ENCODE measurements around the gene DMRTA1. TPM values are rescaled to one million over a fixed set of nuclear protein-coding genes. Genes with fewer than 3 reads are reported as not detected.

The DMRTA1 gene
- total and polyA plus RNA-seq, 2 experiments from 2014 or later = 4.1 to 8.8 TPM

DNA sequence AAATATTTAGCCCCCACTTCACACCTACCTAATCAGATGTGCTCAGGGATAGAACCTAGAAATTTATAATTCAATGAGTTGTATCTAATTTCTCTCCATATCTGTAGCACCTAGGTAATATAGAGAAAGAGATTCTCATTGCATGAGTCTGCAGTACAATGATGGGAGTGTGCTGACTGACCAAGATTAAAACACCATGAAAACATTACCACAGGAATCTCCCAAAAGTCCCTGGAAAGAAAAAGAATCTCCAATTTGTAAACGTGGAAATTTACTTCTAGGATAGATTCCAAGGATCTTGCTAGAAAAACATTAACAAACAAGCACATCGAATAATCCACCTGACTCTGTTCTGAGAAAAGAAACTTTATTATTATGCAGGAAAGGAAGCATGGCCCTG lies 45.0 kb upstream of the DMRTA1 start (continued):
- TF ChIP-seq, protein P1, sequence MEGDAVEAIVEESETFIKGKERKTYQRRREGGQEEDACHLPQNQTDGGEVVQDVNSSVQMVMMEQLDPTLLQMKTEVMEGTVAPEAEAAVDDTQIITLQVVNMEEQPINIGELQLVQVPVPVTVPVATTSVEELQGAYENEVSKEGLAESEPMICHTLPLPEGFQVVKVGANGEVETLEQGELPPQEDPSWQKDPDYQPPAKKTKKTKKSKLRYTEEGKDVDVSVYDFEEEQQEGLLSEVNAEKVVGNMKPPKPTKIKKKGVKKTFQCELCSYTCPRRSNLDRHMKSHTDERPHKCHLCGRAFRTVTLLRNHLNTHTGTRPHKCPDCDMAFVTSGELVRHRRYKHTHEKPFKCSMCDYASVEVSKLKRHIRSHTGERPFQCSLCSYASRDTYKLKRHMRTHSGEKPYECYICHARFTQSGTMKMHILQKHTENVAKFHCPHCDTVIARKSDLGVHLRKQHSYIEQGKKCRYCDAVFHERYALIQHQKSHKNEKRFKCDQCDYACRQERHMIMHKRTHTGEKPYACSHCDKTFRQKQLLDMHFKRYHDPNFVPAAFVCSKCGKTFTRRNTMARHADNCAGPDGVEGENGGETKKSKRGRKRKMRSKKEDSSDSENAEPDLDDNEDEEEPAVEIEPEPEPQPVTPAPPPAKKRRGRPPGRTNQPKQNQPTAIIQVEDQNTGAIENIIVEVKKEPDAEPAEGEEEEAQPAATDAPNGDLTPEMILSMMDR (conservative IDR thresholded peaks at IDR 0.05; ENCODE audit: low read depth in 2 of 2) = no peak
- TF ChIP-seq POLR2AphosphoS5 (IDR thresholded peaks at IDR 0.05; ENCODE audit: low read depth) (no peak), ETS1 (IDR thresholded peaks at IDR 0.05) (no peak), JUNB (IDR thresholded peaks at IDR 0.05; ENCODE audit: unreplicated experiment) (no peak)

GRCh38 chr9:22405869-22406659 lies 40.6 kb upstream of the DMRTA1 start:
- ATAC-seq (no peak), DNase-seq (ENCODE audit: low spot score) (no peak)
- Mint-ChIP-seq H3K4me1 (no peaks in the 10 kb centered on the region), H3K9me3 (no peaks in the 10 kb centered on the region; the same call in 2 of the 3 replicates), H3K27ac (no peak overlapping the region), H3K4me3 (no peak overlapping the region), H3K36me3 (ENCODE audit: low read depth) (no peaks in the 10 kb centered on the region), H3K27me3 (ENCODE audit: insufficient read depth, low read depth, poor library complexity) (peaks cover 2% of the 10 kb centered on the region)
- H3K79me2 ChIP-seq (replicated peaks; ENCODE audit: insufficient read depth) = no peaks in the 10 kb centered on the region
- H3K4me3 ChIP-seq = no peak overlapping the region
- no peak overlapping the region for H3K4me2 ChIP-seq
- no peaks in the 10 kb centered on the region for H4K20me1 ChIP-seq (replicated peaks; ENCODE audit: insufficient read depth)
- H3K27ac ChIP-seq (ENCODE audit: low read depth) = no peak overlapping the region
- no peaks in the 10 kb centered on the region for H3K36me3 ChIP-seq (ENCODE audit: insufficient read depth)
- H2AFZ ChIP-seq = no peak overlapping the region
- no peaks in the 10 kb centered on the region for H3K27me3 ChIP-seq (ENCODE audit: insufficient read depth)
- H3F3A ChIP-seq (replicated peaks; ENCODE audit: low read depth) = no peaks in the 10 kb centered on the region
- H3K9me2 ChIP-seq (ENCODE audit: insufficient read depth) = no peaks in the 10 kb centered on the region
- no peaks in the 10 kb centered on the region for H3K4me1 ChIP-seq (ENCODE audit: insufficient read depth)
- TF ChIP-seq, protein P2, sequence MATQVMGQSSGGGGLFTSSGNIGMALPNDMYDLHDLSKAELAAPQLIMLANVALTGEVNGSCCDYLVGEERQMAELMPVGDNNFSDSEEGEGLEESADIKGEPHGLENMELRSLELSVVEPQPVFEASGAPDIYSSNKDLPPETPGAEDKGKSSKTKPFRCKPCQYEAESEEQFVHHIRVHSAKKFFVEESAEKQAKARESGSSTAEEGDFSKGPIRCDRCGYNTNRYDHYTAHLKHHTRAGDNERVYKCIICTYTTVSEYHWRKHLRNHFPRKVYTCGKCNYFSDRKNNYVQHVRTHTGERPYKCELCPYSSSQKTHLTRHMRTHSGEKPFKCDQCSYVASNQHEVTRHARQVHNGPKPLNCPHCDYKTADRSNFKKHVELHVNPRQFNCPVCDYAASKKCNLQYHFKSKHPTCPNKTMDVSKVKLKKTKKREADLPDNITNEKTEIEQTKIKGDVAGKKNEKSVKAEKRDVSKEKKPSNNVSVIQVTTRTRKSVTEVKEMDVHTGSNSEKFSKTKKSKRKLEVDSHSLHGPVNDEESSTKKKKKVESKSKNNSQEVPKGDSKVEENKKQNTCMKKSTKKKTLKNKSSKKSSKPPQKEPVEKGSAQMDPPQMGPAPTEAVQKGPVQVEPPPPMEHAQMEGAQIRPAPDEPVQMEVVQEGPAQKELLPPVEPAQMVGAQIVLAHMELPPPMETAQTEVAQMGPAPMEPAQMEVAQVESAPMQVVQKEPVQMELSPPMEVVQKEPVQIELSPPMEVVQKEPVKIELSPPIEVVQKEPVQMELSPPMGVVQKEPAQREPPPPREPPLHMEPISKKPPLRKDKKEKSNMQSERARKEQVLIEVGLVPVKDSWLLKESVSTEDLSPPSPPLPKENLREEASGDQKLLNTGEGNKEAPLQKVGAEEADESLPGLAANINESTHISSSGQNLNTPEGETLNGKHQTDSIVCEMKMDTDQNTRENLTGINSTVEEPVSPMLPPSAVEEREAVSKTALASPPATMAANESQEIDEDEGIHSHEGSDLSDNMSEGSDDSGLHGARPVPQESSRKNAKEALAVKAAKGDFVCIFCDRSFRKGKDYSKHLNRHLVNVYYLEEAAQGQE (IDR thresholded peaks at IDR 0.05; ENCODE audit: unreplicated experiment) = no peak
- no peak for TF ChIP-seq STAT1 (IDR thresholded peaks at IDR 0.05; ENCODE audit: unreplicated experiment)
- TF ChIP-seq EZH2 (IDR thresholded peaks at IDR 0.05; ENCODE audit: low read depth, unreplicated experiment) = no peak
- TF ChIP-seq, protein P1 (conservative IDR thresholded peaks at IDR 0.05; ENCODE audit: low read depth in 2 of 2) = no peak
- TF ChIP-seq POLR2AphosphoS5 (IDR thresholded peaks at IDR 0.05; ENCODE audit: low read depth) = no peak
- TF ChIP-seq NANOG (IDR thresholded peaks at IDR 0.05; ENCODE audit: borderline replicate concordance) = no peak
